Breast epithelium (tissue), 3 donors: ENCODE measurements around the gene PFKFB1.

Source experiments
- POLR2A ChIP-seq: fragments of 450-650 bp; IDR thresholded peaks from one replicate; pipeline ENCODE4 v1.6.1; 2016; ENCODE audit warnings: antibody characterized with exemption, mild to moderate bottlenecking, moderate library complexity
- TF ChIP-seq, protein P1 (sequence below), 3 donors: fragments of 450-650 bp; IDR thresholded peaks; one replicate each; pipeline ENCODE4 v1.5.1; 2016 to 2017; ENCODE audit warnings: antibody characterized with exemption in 3 of 3, mild to moderate bottlenecking in 3 of 3, moderate library complexity in 3 of 3

DNA sequence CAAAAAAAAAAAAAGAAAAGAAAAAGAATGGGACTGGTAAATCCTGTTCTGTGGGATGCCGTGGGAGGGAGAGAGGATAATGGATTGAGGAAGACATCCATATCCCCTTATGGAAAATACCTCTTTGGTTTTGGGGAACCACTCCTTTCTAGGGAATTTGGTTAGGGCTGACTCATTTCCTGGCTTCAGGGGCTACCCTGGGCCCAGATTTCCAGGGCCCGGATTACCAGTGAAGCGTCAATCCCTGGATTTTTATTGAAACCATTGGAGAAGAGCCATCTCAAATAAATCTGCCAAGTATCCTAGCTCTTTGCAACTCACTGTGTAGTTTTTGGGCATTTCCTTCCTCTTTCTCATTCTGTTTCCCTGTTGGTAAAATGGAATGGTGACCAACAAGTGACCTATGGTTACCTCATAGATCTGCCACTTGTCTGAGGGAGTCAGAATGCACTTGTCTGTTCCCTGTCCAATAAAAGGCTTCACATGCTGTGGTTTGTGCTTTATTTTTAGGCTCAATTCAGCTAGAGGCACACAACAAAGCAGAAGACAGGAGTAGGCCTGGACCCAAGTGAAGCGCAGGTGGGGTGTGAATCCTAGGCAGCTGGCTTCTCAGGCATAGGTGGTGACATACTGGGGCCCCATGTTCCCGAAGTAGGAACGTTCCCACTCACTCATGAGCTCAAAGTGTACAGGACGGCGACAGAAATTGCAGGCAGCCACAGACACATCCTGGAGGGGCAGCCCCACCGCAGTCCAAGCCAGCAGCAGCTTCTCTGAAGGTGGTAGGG lies 14.8 kb upstream of the PFKFB1 start:
- TF ChIP-seq, protein P1, sequence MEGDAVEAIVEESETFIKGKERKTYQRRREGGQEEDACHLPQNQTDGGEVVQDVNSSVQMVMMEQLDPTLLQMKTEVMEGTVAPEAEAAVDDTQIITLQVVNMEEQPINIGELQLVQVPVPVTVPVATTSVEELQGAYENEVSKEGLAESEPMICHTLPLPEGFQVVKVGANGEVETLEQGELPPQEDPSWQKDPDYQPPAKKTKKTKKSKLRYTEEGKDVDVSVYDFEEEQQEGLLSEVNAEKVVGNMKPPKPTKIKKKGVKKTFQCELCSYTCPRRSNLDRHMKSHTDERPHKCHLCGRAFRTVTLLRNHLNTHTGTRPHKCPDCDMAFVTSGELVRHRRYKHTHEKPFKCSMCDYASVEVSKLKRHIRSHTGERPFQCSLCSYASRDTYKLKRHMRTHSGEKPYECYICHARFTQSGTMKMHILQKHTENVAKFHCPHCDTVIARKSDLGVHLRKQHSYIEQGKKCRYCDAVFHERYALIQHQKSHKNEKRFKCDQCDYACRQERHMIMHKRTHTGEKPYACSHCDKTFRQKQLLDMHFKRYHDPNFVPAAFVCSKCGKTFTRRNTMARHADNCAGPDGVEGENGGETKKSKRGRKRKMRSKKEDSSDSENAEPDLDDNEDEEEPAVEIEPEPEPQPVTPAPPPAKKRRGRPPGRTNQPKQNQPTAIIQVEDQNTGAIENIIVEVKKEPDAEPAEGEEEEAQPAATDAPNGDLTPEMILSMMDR (IDR thresholded peaks at IDR 0.05): no peak
- no peak for TF ChIP-seq POLR2A
